Hepatocyte (in vitro differentiated cells): ENCODE measurements around the gene LAMC2. TPM values are rescaled to one million over a fixed set of nuclear protein-coding genes. Genes with fewer than 3 reads are reported as not detected.

Experiments used
- DNase-seq: peaks from one replicate; pipeline ENCODE4 v3.0.0-alpha.2; 2016; ENCODE audit warnings: low spot score
- H2AFZ ChIP-seq: fragments of 200-600 bp; sonication (generic); 2 replicates; pipeline ENCODE4 v1.6.0; 2016; ENCODE audit warnings: antibody characterized with exemption, mild to moderate bottlenecking
- H3K27ac ChIP-seq: fragments of 200-600 bp; sonication (generic); 2 replicates; pipeline ENCODE4 v1.5.1; 2016; ENCODE audit warnings: mild to moderate bottlenecking
- H3K27me3 ChIP-seq: fragments of 200-600 bp; sonication (generic); 2 replicates; pipeline ENCODE4 v1.6.1; 2016
- H3K36me3 ChIP-seq: fragments of 200-600 bp; sonication (generic); replicated peaks from 2 replicates; pipeline ENCODE4 v1.5.1; 2016; ENCODE audit warnings: low read depth; ENCODE audit not compliant: insufficient read depth
- H3K4me1 ChIP-seq: fragments of 200-600 bp; sonication (generic); 2 replicates; pipeline ENCODE4 v1.5.1; 2016; ENCODE audit warnings: mild to moderate bottlenecking, moderate library complexity; ENCODE audit not compliant: insufficient read depth
- H3K4me2 ChIP-seq: fragments of 200-600 bp; sonication (generic); 2 replicates; pipeline ENCODE4 v1.6.0; 2016
- H3K4me3 ChIP-seq: fragments of 200-600 bp; sonication (generic); 2 replicates; pipeline ENCODE4 v1.5.1; 2016; ENCODE audit warnings: mild to moderate bottlenecking
- H3K79me2 ChIP-seq: fragments of 200-600 bp; sonication (generic); 2 replicates; pipeline ENCODE4 v1.6.0; 2017; ENCODE audit warnings: mild to moderate bottlenecking
- H3K9me2 ChIP-seq: fragments of 200-600 bp; sonication (generic); replicated peaks from 2 replicates; pipeline ENCODE4 v1.6.0; 2017; ENCODE audit warnings: mild to moderate bottlenecking; ENCODE audit not compliant: insufficient read depth
- H3K9me3 ChIP-seq: fragments of 200-600 bp; sonication (generic); 2 replicates; pipeline ENCODE4 v1.5.1; 2016; ENCODE audit warnings: low read depth, mild to moderate bottlenecking
- H4K20me1 ChIP-seq: fragments of 200-600 bp; sonication (generic); 2 replicates; pipeline ENCODE4 v1.6.0; 2016; ENCODE audit warnings: mild to moderate bottlenecking; ENCODE audit not compliant: insufficient read depth, poor library complexity, severe bottlenecking
- CTCF ChIP-seq: fragments of 200-600 bp; sonication (generic); IDR thresholded peaks from 2 replicates; pipeline ENCODE4 v1.5.1; 2016; ENCODE audit warnings: antibody characterized with exemption, mild to moderate bottlenecking; ENCODE audit not compliant: poor library complexity
- EZH2 ChIP-seq: fragments of 200-600 bp; sonication (generic); IDR thresholded peaks from 2 replicates; pipeline ENCODE4 v1.6.1; 2016; ENCODE audit warnings: antibody characterized with exemption, mild to moderate bottlenecking, borderline replicate concordance
- EZH2phosphoT487 ChIP-seq: fragments of 200-600 bp; sonication (generic); IDR thresholded peaks from one replicate; pipeline ENCODE4 v1.6.1; 2018; ENCODE audit warnings: antibody characterized with exemption, mild to moderate bottlenecking, low read depth, moderate library complexity; ENCODE audit not compliant: unreplicated experiment, severe bottlenecking
- WGBS: methylation state at CpG from one replicate; pipeline ENCODE4 v1.1.6; 2016; ENCODE audit warnings: low lambda C conversion rate; ENCODE audit errors: missing lambda C conversion rate; 5-methylcytosine and 5-hydroxymethylcytosine counted together
- polyA plus RNA-seq: library from polyadenylated mRNA; unstranded; fragments of >200 nt; fragmentation: Nextera tagmentation; extraction: Ambion mirVana; gene quantifications from 2 replicates; pipeline ENCODE4 v1.2.1, GENCODE V29; 2016
- total RNA-seq: library from RNA; depleted of rRNA; stranded (reverse); fragments of >200 nt; gene quantifications from 2 replicates; pipeline ENCODE4 v1.2.3, GENCODE V29; 2014

LAMC2 gene
- total and polyA plus RNA-seq, 2 experiments from 2014 or later = 45.3 to 76.3 TPM

- Histone ChIP-seq H2AFZ (no peak overlapping the region), H3K4me2 (no peak overlapping the region), H3K27me3 (no peaks in the 10 kb centered on the region), H3K79me2 (no peaks in the 10 kb centered on the region), H3K9me2 (no peaks in the 10 kb centered on the region), H3K9me3 (no peaks in the 10 kb centered on the region), H3K4me1 (peaks cover 7% of the 10 kb centered on the region), H4K20me1 (no peaks in the 10 kb centered on the region), H3K36me3 (no peaks in the 10 kb centered on the region), H3K27ac (peak overlapping the region; percentile 49), H3K4me3 (no peak overlapping the region)
- TF ChIP-seq EZH2phosphoT487 (no peak), EZH2 (no peak), CTCF (no peak)
- DNase-seq = peak; percentile 17
- whole genome bisulfite sequencing = 89% methylated on average over 5 of the region's 5 CpGs
These were observed 57.3 kb downstream of the LAMC2 start for GRCh38 chr1:183243161-183244050.

GRCh38 chr1:183244466-183244865 is 58.4 kb downstream of the LAMC2 start:
- Histone ChIP-seq H3K27me3 (no peaks in the 10 kb centered on the region), H3K4me3 (no peak overlapping the region), H3K79me2 (no peaks in the 10 kb centered on the region), H3K9me2 (no peaks in the 10 kb centered on the region), H2AFZ (no peak overlapping the region), H3K27ac (peak overlapping the region; percentile 49), H3K9me3 (no peaks in the 10 kb centered on the region), H3K36me3 (no peaks in the 10 kb centered on the region), H4K20me1 (no peaks in the 10 kb centered on the region), H3K4me1 (peaks cover 7% of the 10 kb centered on the region), H3K4me2 (no peak overlapping the region)
- peak; percentile 30 for DNase-seq
- TF ChIP-seq EZH2 (no peak), EZH2phosphoT487 (no peak), CTCF (no peak)
- 92% methylated on average over 1 of the region's 1 CpG for WGBS

- 90% methylated on average over 3 of the region's 3 CpGs for WGBS
- H3K27me3 ChIP-seq = no peaks in the 10 kb centered on the region
- TF ChIP-seq EZH2phosphoT487 (no peak), EZH2 (no peak), CTCF (no peak)
- H2AFZ ChIP-seq = no peak overlapping the region
- H3K27ac ChIP-seq = no peak overlapping the region
- H3K36me3 ChIP-seq = no peaks in the 10 kb centered on the region
- H3K79me2 ChIP-seq = no peaks in the 10 kb centered on the region
- peaks cover 7% of the 10 kb centered on the region for H3K4me1 ChIP-seq
- no peak overlapping the region for H3K4me3 ChIP-seq
- DNase-seq = no peak
- H3K9me3 ChIP-seq = no peaks in the 10 kb centered on the region
- H3K9me2 ChIP-seq = no peaks in the 10 kb centered on the region
- H3K4me2 ChIP-seq = no peak overlapping the region
- H4K20me1 ChIP-seq = no peaks in the 10 kb centered on the region
These were observed 59.3 kb downstream of the LAMC2 start for GRCh38 chr1:183245357-183245756.
